Measurements from ENCODE around the gene MDC1. TPM values are rescaled to one million over a fixed set of nuclear protein-coding genes. Genes with fewer than 3 reads are reported as not detected.
A peak's percentile ranks its signal among the peaks of the same experiment; 100 is the strongest.

The MDC1 gene
- total and polyA plus RNA-seq, 10 donors, result 7.8 to 47.7 (median 22.1) TPM

DNA sequence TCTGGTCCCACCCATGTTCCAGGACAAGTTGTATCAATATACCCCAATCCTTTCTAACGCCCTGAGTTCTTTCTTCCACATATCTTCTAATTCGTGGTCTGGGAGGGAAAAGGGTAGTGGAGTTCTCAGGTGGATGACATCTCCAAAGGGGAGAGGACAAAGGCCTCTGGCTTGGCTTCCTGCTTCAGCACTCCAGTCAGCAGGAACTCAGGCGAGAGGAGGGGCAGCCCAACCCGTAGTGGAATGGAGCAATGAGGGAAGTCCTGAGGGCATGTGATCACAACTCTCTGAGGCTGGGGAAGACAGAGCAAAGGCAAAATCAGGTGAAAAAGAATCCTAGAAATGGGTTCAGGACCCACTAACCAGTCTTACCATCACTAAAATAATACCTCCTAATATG is 16.7 kb downstream of the MDC1 start:
- Histone ChIP-seq H3K9me3 (no peaks in the 10 kb centered on the region), H3K4me1 (peaks cover 0 to 15% (median 2%) of the 10 kb centered on the region in 6 donors), H3K36me3 (peaks cover 0 to 63% (median 16%) of the 10 kb centered on the region in 6 donors), H3K27me3 (replicated peaks in 1 of 7) (no peaks in the 10 kb centered on the region), H3K27ac (no peak overlapping the region), H3K4me3 (no peak overlapping the region)
- 52 to 67% (median 63%) methylated on average over 4 of the region's 4 CpGs for WGBS, 5 donors
- no peak for DNase-seq
- TF ChIP-seq POLR2A (IDR thresholded peaks at IDR 0.05), result no peak
- TF ChIP-seq POLR2AphosphoS5 (IDR thresholded peaks at IDR 0.05), result no peak
- TF ChIP-seq, protein P1, sequence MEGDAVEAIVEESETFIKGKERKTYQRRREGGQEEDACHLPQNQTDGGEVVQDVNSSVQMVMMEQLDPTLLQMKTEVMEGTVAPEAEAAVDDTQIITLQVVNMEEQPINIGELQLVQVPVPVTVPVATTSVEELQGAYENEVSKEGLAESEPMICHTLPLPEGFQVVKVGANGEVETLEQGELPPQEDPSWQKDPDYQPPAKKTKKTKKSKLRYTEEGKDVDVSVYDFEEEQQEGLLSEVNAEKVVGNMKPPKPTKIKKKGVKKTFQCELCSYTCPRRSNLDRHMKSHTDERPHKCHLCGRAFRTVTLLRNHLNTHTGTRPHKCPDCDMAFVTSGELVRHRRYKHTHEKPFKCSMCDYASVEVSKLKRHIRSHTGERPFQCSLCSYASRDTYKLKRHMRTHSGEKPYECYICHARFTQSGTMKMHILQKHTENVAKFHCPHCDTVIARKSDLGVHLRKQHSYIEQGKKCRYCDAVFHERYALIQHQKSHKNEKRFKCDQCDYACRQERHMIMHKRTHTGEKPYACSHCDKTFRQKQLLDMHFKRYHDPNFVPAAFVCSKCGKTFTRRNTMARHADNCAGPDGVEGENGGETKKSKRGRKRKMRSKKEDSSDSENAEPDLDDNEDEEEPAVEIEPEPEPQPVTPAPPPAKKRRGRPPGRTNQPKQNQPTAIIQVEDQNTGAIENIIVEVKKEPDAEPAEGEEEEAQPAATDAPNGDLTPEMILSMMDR (IDR thresholded peaks at IDR 0.05 in 8 of 11, conservative IDR thresholded peaks at IDR 0.05 in 3 of 11), result no peak
- intact Hi-C loops (cut with DNase I; ENCODE audit: low total_unique reads), result no loop called here

DNA sequence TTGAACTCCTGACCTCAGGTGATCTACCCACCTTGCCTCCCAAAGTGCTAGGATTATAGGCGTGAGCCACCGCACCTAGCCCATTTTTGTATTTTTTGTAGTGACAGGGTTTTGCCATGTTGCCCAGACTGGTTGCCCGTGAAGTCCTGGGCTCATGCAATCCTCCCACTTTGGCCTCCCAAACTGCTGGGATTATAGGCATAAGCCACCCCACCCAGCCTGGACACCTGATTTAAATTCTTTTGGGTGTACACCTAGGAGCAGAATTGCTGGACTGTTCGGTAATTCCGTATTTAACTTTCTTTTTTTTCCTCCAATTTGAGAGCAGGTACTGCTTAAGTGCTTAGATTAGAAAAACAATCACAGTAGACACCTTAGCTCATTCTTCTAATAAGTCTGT is 20.6 kb downstream of the MDC1 start:
- H3K27ac ChIP-seq, result no peak overlapping the region
- no peaks in the 10 kb centered on the region for H3K27me3 ChIP-seq (replicated peaks in 1 of 7)
- TF ChIP-seq, protein P1 (IDR thresholded peaks at IDR 0.05 in 8 of 11, conservative IDR thresholded peaks at IDR 0.05 in 3 of 11), result no peak
- TF ChIP-seq POLR2A (IDR thresholded peaks at IDR 0.05) (no peak), POLR2AphosphoS5 (IDR thresholded peaks at IDR 0.05) (no peak)
- 93 to 99% (median 96%) methylated on average over 5 of the region's 5 CpGs for WGBS, 5 donors
- H3K9me3 ChIP-seq, result no peaks in the 10 kb centered on the region
- intact Hi-C loops (cut with DNase I; ENCODE audit: low total_unique reads), result no loop called here
- no peak overlapping the region for H3K4me3 ChIP-seq
- peaks cover under 1 to 9% (median 5%) of the 10 kb centered on the region in 6 donors for H3K4me1 ChIP-seq
- peak; percentile 4 for DNase-seq
- H3K36me3 ChIP-seq, result peaks cover 0 to 24% (median 6%) of the 10 kb centered on the region in 6 donors

DNA sequence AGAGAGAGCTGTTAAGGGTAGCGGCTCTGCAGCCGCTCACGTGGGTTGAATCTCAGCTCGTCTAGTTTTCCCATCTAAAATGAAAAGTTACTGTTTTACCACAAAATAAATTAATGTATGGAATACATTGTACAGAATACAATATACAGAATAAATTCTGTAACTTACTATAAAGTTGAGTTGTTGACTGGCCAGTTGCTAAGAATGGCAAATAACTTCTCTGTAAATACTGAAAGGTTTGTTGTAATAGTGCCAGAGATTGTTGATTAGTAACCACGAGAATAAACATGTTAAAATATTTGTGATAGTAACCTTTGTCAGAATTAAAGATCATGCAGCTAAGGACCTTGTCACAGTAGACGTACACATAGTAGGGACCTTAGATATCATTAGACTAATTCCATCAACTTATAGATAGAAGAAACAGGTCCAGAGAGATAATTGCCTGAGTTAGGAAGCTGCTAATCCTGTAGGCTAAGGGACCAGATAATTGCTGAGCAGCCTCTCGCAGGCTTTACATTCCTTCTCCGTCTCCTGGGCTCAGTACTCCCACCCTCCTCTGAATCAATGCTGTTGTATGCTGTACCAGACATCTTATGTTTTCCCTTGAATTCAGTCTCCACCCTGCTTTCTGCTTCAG is 25.8 kb downstream of the MDC1 start:
- H3K4me3 ChIP-seq, result peak overlapping the region; percentile 40 to 98 (median 68)
- H3K36me3 ChIP-seq, result no peaks in the 10 kb centered on the region
- peaks cover 34 to 46% (median 43%) of the 10 kb centered on the region in 6 donors for H3K4me1 ChIP-seq
- no peaks in the 10 kb centered on the region for H3K27me3 ChIP-seq (replicated peaks in 1 of 7)
- H3K9me3 ChIP-seq, result no peaks in the 10 kb centered on the region
- TF ChIP-seq POLR2AphosphoS5 (IDR thresholded peaks at IDR 0.05) (no peak), POLR2A (IDR thresholded peaks at IDR 0.05) (no peak)
- TF ChIP-seq, protein P1 (IDR thresholded peaks at IDR 0.05 in 8 of 11, conservative IDR thresholded peaks at IDR 0.05 in 3 of 11), result peak in 1 of 11 experiments; percentile 2
- no peak for DNase-seq
- intact Hi-C loops (cut with DNase I; ENCODE audit: low total_unique reads), result no loop called here
- peak overlapping the region; percentile 39 to 100 (median 98) for H3K27ac ChIP-seq
- WGBS, 5 donors, result 22 to 33% (median 27%) methylated on average over 8 of the region's 8 CpGs

DNA sequence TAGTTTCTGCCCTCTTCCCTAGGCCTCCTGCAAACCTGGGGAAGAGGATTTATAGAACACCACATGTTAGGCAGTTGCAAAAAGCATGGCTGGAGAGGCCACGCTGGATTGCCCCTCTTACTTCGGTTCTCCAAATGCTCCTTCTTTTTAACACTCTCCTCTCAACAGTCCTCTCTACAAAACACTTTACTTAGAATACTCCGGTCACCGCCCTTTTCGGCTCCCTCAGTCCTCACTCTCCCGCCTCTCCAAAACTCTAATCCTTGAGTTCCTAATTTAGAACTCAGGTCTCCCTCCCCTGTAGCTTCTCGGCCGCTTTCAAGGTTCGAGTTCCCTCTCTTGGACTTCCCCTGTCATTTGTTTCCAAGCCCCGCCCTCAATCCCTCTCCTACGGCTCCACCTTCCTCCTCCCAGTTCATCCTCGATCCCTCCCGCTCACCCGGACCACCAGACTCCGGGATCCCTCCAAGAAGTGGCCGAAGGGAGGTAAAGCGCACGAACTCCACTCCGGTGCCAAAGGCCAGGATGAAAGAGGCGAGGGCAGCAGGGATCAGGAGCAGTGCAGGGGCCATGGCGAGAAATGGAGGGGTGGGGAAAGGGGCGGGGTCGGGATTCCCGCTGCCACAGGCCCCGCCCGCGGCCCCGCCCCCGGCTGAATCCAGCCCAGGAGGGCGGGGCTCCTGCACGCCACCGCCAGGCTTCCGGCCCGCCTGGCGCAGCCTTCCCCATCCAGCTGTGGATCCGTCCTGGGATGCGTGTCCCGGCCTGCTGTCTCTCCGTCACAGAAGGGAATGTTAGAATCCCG is 26.5 kb downstream of the MDC1 start, which contains the start of gene NRM:
Gene NRM, minus strand, starts transcription at position 582 of the 805 bp plus-strand sequence. Its CDS starts 10 bp downstream, at position 572.
- Histone ChIP-seq H3K27ac (peak within 1 kb of the TSS; percentile 39 to 100 (median 98)), H3K4me3 (peak within 1 kb of the TSS; percentile 40 to 98 (median 68)), H3K4me1 (peaks cover 34 to 53% (median 44%) of the 10 kb centered on the region in 6 donors), H3K9me3 (no peaks in the 10 kb centered on the region), H3K27me3 (replicated peaks in 1 of 7) (no peaks in the 10 kb centered on the region), H3K36me3 (peaks cover 0 to under 1% (median 0%) of the 10 kb centered on the region in 6 donors)
- no peak for TF ChIP-seq POLR2A (IDR thresholded peaks at IDR 0.05)
- TF ChIP-seq POLR2AphosphoS5 (IDR thresholded peaks at IDR 0.05), result peak; percentile 80 to 88 (median 86)
- TF ChIP-seq, protein P1 (IDR thresholded peaks at IDR 0.05 in 8 of 11, conservative IDR thresholded peaks at IDR 0.05 in 3 of 11), result peak in 4 of 11 experiments; percentile 11 to 53 (median 38)
- 1 to 3% (median 1%) methylated on average over 27 to 40 of the region's 40 CpGs for WGBS, 5 donors
- DNase-seq, result peak; percentile 94
- intact Hi-C loops (cut with DNase I; ENCODE audit: low total_unique reads), result no loop called here

Data from spleen (tissue), 11 donors.